GM21390 (cell line): ENCODE results near the gene CELF2.

Experiments used
- ATAC-seq: cut with Tn5 transposase; IDR thresholded peaks from one replicate; pipeline ENCODE4 v1.9.1; 2021; ENCODE audit not compliant: unreplicated experiment

CELF2 gene

GRCh38 chr10:11288302-11288701 is 270.6 kb downstream of the CELF2 start:
- ATAC-seq, result no peak

- no peak for ATAC-seq
Observed at GRCh38 chr10:11290156-11290890, 272.7 kb downstream of the CELF2 start.

DNA sequence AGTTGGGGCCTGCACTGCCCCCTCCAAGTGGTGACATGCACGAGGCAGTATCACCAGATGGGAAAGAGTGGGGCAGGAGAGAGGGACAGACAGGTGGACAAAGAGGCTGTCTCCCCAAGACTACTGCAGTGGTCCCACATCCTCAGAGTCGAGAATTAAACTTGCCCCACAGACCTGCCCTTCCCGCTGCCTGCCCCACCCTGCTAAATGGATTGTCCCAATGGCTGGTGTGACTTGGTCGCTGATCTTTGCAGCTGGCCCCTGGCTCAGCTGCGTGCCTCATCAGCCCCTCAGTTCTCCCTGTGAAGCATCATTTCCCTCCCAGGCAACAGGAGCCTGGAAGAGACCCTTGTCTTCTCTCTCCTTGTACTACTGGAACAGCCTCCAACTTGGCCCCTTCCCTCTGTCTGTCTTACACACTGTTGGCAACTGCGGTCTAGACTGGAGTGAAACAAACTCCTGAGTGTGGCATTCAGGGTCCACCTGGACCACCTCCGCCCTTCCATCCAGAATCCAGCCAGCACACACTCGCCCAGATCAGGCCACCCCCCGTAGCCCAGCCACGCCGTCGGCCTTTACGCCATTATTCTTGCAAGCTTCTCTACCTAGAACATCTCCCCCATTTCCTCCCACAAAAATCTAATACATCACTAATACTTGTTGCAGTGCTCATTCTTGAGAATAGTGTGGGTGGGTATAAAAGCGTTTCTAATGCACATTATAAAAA is 275.1 kb downstream of the CELF2 start:
- no peak for ATAC-seq

DNA sequence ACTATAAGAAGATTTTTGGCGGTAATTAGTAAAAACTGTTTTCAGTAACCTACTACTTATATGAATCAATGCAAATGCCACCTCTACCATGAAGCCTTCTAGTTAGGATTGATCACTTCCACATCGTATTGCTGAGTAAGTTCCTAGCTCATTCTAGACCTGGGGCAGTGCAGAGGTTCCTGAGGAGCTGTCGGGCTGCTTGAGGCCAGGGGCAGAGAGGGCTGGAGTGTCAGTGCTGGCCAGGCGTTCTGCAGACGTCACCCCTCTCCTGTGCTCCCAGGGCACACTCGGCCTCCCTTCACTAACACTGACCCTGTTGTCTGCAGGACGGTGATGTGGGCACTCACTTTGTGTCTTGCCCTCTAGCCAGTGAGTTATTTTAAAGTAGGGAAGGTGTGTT is 275.7 kb downstream of the CELF2 start:
- ATAC-seq, result no peak

GRCh38 chr10:11294831-11295450 is 277.3 kb downstream of the CELF2 start:
- ATAC-seq, result no peak

GRCh38 chr10:11295492-11295891 is 277.8 kb downstream of the CELF2 start:
- no peak for ATAC-seq

GRCh38 chr10:11297136-11297535 is 279.5 kb downstream of the CELF2 start:
- ATAC-seq, result no peak

DNA sequence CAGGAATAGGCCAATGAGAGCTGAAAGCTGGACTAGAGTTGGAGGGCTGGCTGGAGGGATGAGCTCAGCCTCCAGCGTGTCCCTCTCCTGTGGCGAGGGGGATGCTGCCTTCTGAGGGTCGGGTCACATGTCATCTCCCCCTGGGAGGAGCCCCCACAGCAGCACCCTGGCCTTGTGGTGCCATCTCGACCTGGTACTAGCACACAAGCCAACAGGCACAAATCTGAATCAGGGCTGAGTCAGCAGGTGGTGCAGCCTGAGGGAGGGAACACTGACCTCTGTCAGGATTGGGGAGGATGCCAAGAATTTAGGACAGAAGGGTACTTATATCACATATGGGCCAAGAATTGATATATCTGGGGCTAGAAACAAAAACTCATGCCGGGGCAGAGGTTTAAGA is 280.4 kb downstream of the CELF2 start:
- ATAC-seq, result no peak

- ATAC-seq, result no peak
Observed at GRCh38 chr10:11299125-11299524, 281.5 kb downstream of the CELF2 start.

DNA sequence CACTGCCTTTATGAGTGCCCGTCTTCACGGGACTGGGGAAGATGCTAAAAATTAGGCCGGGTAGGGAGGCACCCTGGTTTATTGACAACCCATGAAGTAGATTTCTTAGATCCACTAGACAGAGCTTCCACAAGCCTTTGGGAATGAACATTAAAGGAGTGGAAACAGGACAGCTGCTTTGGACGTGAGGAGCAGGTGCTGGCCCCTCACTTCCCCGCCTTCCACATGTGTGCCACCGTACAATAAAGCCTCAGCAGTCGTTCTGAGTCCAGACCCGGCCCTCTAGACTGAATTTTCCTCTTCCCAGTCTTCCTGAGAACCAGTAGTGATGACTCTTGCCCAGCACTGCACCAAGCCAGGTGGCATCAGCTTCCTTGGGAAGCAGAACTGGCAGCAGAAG is 282.4 kb downstream of the CELF2 start:
- no peak for ATAC-seq

GRCh38 chr10:11300563-11300962 is 282.9 kb downstream of the CELF2 start:
- ATAC-seq, result no peak

- ATAC-seq, result no peak
Observed at GRCh38 chr10:11301571-11302111, 284.0 kb downstream of the CELF2 start.

GRCh38 chr10:11302181-11302580 is 284.5 kb downstream of the CELF2 start:
- ATAC-seq, result no peak

DNA sequence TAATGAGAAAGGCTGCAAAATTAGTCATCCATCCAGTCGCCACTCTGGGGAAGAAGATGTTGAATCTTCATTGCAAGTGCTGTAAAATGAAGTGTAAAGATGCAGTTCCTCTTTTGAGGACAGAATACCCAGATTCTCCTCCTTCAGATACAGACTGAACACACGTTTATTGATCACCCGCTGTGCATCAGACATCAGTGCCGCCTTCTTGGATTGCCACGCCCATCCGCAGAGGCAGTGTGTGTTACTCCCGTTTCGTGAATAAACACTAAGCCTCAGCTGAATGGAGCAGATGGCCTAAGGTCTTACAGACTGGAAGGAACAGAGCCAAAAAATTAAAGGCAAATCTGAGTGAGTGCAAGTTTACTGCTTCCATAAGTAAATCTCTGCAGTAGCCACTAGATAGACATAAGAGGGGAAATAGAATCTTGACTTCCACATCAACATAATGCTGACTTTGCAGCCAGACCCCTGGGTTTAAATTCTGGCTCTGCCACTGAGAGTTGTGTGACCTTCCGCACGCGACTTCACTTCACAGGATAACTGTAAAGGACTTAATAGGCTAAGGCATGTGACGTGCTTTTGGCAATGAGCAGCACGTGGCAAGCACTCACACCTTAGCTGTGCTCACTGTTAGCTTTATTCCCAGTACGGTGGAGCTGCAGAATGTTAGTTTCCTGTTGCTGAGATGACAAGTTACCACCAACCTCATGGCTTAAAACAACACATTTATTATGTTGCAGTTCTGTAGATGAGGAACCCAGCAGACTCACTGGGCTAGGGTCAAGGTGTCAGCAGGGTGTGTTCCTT is 285.9 kb downstream of the CELF2 start:
- no peak for ATAC-seq

DNA sequence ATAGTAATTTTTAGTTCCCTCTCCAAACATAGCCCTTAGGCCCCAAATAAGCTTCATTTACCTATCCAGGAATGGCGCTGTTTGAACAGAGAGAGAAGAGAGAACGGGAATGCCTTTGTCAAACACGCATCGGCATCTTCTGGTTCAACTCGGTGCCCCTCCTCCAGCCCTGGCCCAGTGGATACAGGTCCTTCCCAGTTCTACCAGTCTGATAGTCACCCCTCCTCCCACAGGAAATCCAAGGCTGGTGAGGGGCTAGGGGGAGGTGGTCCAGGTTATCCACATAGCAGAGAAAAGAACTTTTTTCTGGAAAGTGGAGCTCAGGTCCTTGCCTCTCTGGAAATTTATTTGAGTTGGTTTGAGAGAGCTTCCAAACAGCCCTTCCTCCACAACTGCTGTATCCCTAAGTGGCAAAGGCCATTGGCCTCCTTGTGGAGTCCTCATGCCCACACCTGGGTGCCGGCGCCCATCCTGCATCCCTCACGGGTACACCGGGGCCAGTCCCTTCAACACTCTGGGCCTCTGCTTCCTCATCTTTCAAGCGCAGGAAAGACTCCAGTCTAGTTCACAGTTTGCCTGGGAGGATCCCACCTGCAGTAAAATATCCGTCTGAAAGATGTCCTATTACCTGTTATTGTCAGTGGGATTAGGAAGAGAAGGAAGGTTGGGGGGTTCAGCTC is 287.4 kb downstream of the CELF2 start:
- ATAC-seq, result no peak

GRCh38 chr10:11305825-11306593 is 288.3 kb downstream of the CELF2 start:
- ATAC-seq, result no peak

DNA sequence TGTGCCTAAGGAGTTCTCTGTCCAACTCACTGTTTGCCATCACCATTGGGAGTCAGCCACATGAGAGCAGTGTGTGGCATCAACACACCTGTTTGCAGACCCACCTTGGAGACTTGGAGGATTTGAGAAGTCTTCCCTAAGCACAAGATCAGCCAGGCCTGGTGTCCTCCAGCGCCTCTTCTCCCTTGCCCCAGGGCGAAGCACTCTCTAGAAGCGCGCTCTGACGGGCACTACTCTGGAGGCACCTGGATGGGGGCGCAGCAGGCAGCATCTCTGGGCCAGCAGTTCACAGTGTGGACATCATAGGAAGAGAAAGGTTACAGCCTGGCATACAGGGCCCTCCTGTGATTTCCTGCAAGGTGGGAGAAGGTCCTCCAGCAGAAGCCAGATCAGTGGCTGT is 289.3 kb downstream of the CELF2 start:
- no peak for ATAC-seq

DNA sequence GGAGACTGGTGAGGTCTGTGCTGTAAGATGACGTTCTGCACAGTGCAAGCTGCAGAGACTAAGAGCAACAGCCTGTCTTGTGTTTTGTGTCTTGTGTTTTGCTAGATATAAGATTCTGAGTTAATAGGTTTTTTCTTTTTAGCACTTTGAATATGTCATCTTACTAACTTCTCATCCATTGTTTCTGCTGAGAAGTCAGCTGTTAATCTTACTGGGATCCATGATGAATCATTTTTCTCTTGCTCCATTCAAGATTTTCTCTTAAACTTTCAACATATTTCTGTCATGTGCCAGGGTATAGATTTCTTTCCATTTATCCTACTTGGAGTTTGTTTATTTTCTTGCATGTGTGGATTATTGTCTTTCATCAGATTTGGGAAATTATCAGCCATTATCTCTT is 290.3 kb downstream of the CELF2 start:
- no peak for ATAC-seq

DNA sequence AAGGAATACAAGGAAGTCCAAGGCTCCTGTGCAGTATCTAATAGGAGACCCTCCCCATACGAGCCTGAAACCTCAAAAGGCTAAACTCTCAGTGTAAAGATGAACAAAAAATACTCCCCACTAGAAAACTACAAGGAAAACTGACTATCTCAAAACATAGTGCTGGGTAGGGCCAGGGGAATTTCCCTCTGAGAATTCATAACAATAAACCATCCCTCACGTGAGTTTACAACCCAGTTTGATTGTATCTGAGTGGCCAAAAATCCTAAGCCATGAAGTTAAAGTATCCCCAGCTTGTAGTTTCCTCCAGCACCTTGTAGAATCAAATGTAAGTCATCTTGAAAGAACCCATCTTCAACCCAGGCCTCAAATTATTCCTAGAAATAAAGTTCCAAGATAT is 293.4 kb downstream of the CELF2 start:
- no peak for ATAC-seq

DNA sequence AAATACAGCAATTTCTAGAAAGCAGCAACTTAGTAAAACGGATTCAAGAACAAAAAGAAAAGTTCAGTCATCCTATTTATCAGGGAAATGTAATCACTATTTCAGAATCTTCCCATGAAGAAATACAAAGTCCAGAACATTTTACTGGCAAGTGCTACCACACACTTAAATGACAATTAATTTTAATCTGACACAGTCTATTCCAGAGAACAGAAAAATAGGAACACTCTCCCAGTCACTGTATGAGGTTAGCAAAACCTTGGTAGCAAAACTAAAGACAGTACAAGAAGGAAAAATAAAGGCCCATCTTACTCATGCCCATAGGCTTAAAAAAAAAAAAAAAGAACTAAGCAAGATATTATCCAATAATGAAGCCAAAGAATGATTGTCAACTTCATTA is 295.8 kb downstream of the CELF2 start:
- no peak for ATAC-seq
